Mesodermal cell (in vitro differentiated cells): Measurements from ENCODE around the gene FNIP2.
A peak's percentile ranks its signal among the peaks of the same experiment; 100 is the strongest.
"Not testable (repeated sequence)": the region's sequence is repeated elsewhere in the genome, so short reads cannot be mapped to it uniquely, and the experiment has no call there.

Experiments
- H3K27ac ChIP-seq: 2 replicates; pipeline ENCODE4 v1.7.0; 2013; ENCODE audit warnings: mild to moderate bottlenecking, low read depth, low read length, moderate library complexity; ENCODE audit not compliant: severe bottlenecking
- H3K36me3 ChIP-seq: 2 replicates; pipeline ENCODE4 v1.7.1; 2013; ENCODE audit warnings: mild to moderate bottlenecking, low read length, moderate library complexity; ENCODE audit not compliant: control insufficient read depth, insufficient read depth
- H3K4me1 ChIP-seq: one replicate; pipeline ENCODE4 v1.7.1; 2013; ENCODE audit warnings: mild to moderate bottlenecking, low read length; ENCODE audit not compliant: insufficient read depth, control insufficient read depth, poor library complexity, severe bottlenecking
- H3K4me3 ChIP-seq: 2 replicates; pipeline ENCODE4 v1.7.0; 2013; ENCODE audit warnings: low read length, control low read depth, mild to moderate bottlenecking; ENCODE audit not compliant: insufficient read depth, poor library complexity, severe bottlenecking; ENCODE audit errors: extremely low read depth
- H3K9me3 ChIP-seq: 2 replicates; pipeline ENCODE4 v1.7.1; 2013; ENCODE audit warnings: mild to moderate bottlenecking, low read length, moderate library complexity; ENCODE audit not compliant: control insufficient read depth
- WGBS, 2 experiments: methylation state at CpG; one replicate each; pipeline ENCODE4 v1.1.5; 2013; ENCODE audit warnings: missing lambda C conversion rate in 2 of 2; ENCODE audit not compliant: insufficient coverage in 2 of 2; 5-methylcytosine and 5-hydroxymethylcytosine counted together

FNIP2 gene

DNA sequence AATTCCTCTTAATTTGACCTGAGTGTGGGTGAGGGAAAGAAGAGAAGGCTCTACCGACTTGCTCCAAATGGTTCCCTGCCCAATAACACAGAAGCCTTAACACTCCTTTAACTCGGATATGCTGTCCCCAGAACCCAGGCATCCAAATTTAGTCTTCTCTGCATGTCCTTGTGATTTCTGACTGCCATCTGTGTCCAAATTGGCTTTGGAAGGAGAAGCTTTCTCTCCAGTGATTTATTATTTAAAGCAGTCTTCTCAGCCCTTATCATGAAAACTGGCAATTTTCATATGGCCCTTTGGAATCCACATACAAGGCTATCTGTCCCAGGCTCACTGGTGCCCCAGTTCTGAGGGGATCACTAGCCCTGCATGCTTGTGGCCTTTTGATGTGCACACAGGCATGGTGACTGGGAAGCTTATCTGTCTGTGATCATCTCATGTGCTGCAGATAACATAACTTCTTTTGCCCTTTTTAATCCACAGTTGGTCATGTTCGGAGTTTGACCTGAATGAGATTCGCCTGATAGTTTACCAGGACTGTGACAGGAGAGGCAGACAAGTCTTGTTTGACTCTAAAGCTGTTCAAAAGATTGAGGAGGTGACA, 56.7 kb downstream of the FNIP2 start:
- no peaks in the 10 kb centered on the region for H3K9me3 ChIP-seq
- H3K27ac ChIP-seq, result peak overlapping the region; percentile 82
- H3K4me3 ChIP-seq, result no peak overlapping the region
- peaks cover 44% of the 10 kb centered on the region for H3K4me1 ChIP-seq
- 100% methylated on average over 1 of the region's 4 CpGs; no CpG with 5 or more reads in 1 of the 2 experiments for WGBS, 2 experiments
- peaks cover 4% of the 10 kb centered on the region for H3K36me3 ChIP-seq

- H3K4me1 ChIP-seq, result peaks cover 44% of the 10 kb centered on the region
- H3K36me3 ChIP-seq, result peaks cover 4% of the 10 kb centered on the region
- no peaks in the 10 kb centered on the region for H3K9me3 ChIP-seq
- H3K4me3 ChIP-seq, result no peak overlapping the region
- no peak overlapping the region for H3K27ac ChIP-seq
These were observed 57.2 kb downstream of the FNIP2 start for GRCh38 chr4:158826057-158826456.

GRCh38 chr4:158826882-158827281, 58.1 kb downstream of the FNIP2 start:
- Histone ChIP-seq H3K36me3 (peaks cover 4% of the 10 kb centered on the region), H3K4me1 (peaks cover 37% of the 10 kb centered on the region), H3K27ac (no peak overlapping the region), H3K9me3 (no peaks in the 10 kb centered on the region), H3K4me3 (no peak overlapping the region)
- WGBS, 2 experiments, result 100% methylated on average over 1 of the region's 1 CpG

GRCh38 chr4:158827543-158827981, 58.7 kb downstream of the FNIP2 start:
- Histone ChIP-seq H3K36me3 (peaks cover 4% of the 10 kb centered on the region), H3K9me3 (no peaks in the 10 kb centered on the region), H3K4me1 (peaks cover 37% of the 10 kb centered on the region), H3K4me3 (no peak overlapping the region), H3K27ac (no peak overlapping the region)
- WGBS, 2 experiments, result 83 to 86% methylated on average over 5 of the region's 5 CpGs

DNA sequence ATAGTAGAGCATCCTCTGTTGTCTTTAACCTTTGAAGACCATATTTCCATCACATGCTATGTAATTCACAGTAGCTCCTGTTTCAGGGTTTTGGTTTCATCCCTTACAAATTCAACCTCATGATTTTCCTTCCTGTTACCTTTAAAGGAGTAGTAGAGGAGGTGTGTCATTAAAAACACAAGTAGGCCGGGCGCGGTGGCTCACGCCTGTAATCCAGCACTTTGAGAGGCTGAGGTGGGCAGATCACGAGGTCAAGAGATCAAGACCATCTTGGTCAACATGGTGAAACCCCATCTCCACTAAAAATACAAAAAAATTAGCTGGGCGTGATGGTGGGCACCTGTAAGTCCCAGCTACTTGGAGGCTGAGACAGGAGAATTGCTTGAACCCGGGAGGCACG, 59.3 kb downstream of the FNIP2 start:
- H3K36me3 ChIP-seq, H3K9me3 ChIP-seq, H3K4me3 ChIP-seq, H3K27ac ChIP-seq: not testable (repeated sequence)
- WGBS, 2 experiments, result 91 to 97% methylated on average over 4 to 8 of the region's 8 CpGs
- H3K4me1 ChIP-seq, result peaks cover 37% of the 10 kb centered on the region

DNA sequence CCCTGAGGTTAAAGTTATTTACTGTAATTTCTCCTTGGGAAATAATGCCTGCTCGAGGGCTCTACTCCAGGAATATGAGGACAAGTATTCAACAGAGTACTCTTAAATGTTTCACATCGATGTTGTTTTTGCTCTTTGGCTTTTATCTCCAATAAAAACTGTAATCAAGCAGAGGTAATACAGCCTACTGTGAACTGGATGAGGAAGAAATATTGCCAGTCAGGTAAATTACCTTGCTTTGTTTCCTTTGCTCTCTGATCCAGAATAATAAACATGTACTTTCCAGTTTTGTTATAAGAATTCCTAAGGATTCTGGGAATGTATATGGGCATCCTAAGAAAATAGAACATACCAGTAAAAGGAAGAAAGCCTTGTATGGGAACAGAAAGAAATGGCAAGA, 60.4 kb downstream of the FNIP2 start:
- H3K9me3 ChIP-seq, result no peaks in the 10 kb centered on the region
- no peak overlapping the region for H3K27ac ChIP-seq
- 80 to 88% methylated on average over 1 to 2 of the region's 2 CpGs for WGBS, 2 experiments
- H3K4me1 ChIP-seq, result peaks cover 33% of the 10 kb centered on the region
- no peak overlapping the region for H3K4me3 ChIP-seq
- peaks cover 4% of the 10 kb centered on the region for H3K36me3 ChIP-seq

DNA sequence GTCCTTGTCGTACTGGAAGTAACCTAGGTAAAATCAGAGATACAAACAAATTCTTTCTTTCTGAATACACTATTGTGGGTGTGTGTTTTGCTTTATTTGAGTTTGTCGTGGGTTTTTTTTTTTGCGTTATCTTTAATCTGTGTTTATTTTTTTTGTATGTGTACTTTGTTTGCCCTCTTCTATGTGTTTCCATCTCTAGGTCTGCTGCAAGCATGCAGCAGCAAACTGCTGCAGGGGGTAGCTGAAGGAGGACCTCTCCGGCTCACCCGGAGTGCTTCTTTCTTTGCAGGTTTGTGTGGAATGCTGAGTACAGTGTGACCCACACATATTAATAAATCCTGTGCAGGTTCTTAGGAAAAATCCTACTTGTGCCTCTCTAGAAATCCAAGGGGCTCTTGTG, 64.8 kb downstream of the FNIP2 start:
- Histone ChIP-seq H3K4me1 (no peaks in the 10 kb centered on the region), H3K36me3 (peaks cover 15% of the 10 kb centered on the region), H3K27ac (no peak overlapping the region), H3K9me3 (no peaks in the 10 kb centered on the region), H3K4me3 (no peak overlapping the region)
- WGBS, 2 experiments, result no CpG with 5 or more reads among the region's 5 CpGs

DNA sequence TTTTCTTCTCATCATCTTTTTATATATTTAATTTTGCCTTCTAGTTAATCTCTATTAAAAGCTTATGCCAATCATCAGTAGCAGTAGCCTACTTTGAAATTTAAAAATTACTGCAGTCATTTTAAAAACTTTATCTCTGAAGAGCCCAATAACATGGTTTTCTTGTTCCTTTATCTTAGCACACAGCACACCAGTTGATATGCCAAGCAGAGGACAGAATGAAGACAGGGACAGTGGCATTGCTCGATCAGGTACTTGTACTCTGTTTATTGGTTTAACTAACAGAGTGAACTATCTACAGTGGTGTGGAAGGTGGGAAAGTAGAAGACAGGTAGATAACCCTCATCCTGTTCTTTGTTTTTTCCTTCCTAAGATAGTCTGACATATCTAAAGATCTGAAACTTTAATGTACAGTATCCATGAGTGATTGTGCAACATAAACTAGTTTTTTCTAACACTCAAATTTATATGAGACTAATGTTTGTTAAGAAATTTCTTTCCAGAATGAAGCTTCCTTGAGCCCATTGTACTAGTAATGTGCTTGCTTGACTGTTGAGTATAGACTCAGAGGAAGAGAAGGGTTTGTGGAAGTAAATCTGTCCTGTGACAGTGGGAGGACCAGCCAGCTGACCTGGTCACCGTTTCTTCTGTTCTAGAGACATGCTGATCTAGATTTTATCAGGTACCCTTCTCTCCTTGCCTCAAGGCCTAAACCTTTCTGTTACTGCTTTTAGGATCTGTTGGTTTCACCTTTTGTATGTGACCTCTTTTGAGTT, 66.6 kb downstream of the FNIP2 start:
- no peak overlapping the region for H3K27ac ChIP-seq
- WGBS, 2 experiments, result 93 to 100% methylated on average over 2 of the region's 2 CpGs
- peaks cover 11% of the 10 kb centered on the region for H3K36me3 ChIP-seq
- H3K9me3 ChIP-seq, result no peaks in the 10 kb centered on the region
- H3K4me1 ChIP-seq, result no peaks in the 10 kb centered on the region
- no peak overlapping the region for H3K4me3 ChIP-seq

GRCh38 chr4:158836002-158836369, 67.2 kb downstream of the FNIP2 start:
- no peak overlapping the region for H3K27ac ChIP-seq
- 70 to 91% methylated on average over 1 of the region's 1 CpG for WGBS, 2 experiments
- H3K4me3 ChIP-seq, result no peak overlapping the region
- no peaks in the 10 kb centered on the region for H3K9me3 ChIP-seq
- peaks cover 11% of the 10 kb centered on the region for H3K36me3 ChIP-seq
- no peaks in the 10 kb centered on the region for H3K4me1 ChIP-seq

- Histone ChIP-seq H3K4me3 (no peak overlapping the region), H3K9me3 (no peaks in the 10 kb centered on the region), H3K36me3 (peaks cover 11% of the 10 kb centered on the region), H3K27ac (no peak overlapping the region), H3K4me1 (no peaks in the 10 kb centered on the region)
- WGBS, 2 experiments, result 89 to 100% methylated on average over 2 to 3 of the region's 4 CpGs
These were observed 68.1 kb downstream of the FNIP2 start for GRCh38 chr4:158836828-158837449.
